Measurements from ENCODE around the gene PDLIM4. TPM values are rescaled to one million over a fixed set of nuclear protein-coding genes. Genes with fewer than 3 reads are reported as not detected.

PDLIM4 gene
- total RNA-seq, 1 donor from 2014 or later = 19.8 TPM

DNA sequence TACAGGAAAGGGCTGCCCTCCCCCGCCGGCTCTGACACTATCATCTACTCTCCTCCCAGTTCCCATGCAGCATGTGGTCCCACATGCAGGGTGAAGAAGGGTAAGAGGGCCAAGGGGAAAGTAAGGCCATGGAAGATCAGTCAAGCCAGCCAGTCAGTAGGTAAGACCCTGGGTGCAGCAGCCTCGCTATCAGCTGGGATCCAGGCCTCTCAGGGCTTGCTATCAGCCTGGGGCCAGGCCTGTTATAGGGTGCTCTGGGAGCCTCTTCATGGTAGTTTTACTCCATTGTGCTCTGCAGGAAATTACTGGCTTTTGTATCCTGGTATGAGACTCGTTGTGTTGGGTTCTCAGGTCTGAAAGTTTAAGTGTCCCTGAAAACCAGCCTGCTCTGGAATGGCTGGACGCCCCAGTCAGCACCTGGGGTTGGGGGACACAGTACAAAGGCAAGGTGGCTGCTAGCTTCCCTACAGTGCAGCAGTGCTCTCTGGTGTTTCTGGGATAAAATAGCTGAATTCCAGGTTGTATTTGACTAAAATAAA, 58.1 kb downstream of the PDLIM4 start:
- Histone ChIP-seq H3K4me1 (ENCODE audit: control insufficient read depth in 3 of 3, insufficient read depth in 3 of 3, low read length in 3 of 3) (peaks cover 13 to 28% (median 27%) of the 10 kb centered on the region in 3 donors), H3K27me3 (ENCODE audit: control insufficient read depth in 3 of 3, insufficient read depth in 3 of 3, low read length in 3 of 3) (no peaks in the 10 kb centered on the region), H3K9me3 (ENCODE audit: control insufficient read depth in 3 of 3, low read length in 3 of 3) (no peaks in the 10 kb centered on the region), H3K27ac (ENCODE audit: low read depth, low read length) (no peak overlapping the region), H3K4me3 (ENCODE audit: low read length in 3 of 3) (no peak overlapping the region), H3K36me3 (ENCODE audit: control insufficient read depth in 3 of 3, insufficient read depth in 3 of 3, low read length in 3 of 3) (peaks cover 0 to 12% (median 0%) of the 10 kb centered on the region in 3 donors), H3K9ac (ENCODE audit: low read depth in 1 of 3, low read length in 3 of 3) (no peak overlapping the region)

DNA sequence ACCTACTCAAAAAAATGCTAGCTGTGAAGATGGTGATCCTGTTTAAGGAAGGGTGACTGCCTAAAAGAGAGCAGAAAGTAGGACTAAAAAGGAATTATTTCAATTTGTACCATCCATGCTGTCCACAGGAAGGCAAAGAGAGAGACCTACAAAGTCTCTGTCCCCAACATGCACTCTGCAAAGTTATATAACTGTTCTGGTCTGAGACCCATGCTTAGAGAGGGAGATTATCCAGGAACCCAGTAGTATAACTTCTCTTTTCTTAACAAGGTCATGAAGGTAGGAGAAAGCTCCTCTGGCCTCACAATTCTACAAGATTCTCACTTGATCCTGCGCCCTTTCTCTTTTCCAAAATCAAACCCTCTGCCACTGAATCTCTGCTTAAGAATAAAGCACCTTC, 62.5 kb downstream of the PDLIM4 start:
- Histone ChIP-seq H3K9ac (ENCODE audit: low read depth in 1 of 3, low read length in 3 of 3) (no peak overlapping the region), H3K36me3 (ENCODE audit: control insufficient read depth in 3 of 3, insufficient read depth in 3 of 3, low read length in 3 of 3) (peaks cover 0 to 7% (median 3%) of the 10 kb centered on the region in 3 donors), H3K4me1 (ENCODE audit: control insufficient read depth in 3 of 3, insufficient read depth in 3 of 3, low read length in 3 of 3) (peaks cover 20 to 38% (median 31%) of the 10 kb centered on the region in 3 donors), H3K9me3 (ENCODE audit: control insufficient read depth in 3 of 3, low read length in 3 of 3) (no peaks in the 10 kb centered on the region), H3K27ac (ENCODE audit: low read depth, low read length) (no peak overlapping the region), H3K4me3 (ENCODE audit: low read length in 3 of 3) (no peak overlapping the region), H3K27me3 (ENCODE audit: control insufficient read depth in 3 of 3, insufficient read depth in 3 of 3, low read length in 3 of 3) (no peaks in the 10 kb centered on the region)

DNA sequence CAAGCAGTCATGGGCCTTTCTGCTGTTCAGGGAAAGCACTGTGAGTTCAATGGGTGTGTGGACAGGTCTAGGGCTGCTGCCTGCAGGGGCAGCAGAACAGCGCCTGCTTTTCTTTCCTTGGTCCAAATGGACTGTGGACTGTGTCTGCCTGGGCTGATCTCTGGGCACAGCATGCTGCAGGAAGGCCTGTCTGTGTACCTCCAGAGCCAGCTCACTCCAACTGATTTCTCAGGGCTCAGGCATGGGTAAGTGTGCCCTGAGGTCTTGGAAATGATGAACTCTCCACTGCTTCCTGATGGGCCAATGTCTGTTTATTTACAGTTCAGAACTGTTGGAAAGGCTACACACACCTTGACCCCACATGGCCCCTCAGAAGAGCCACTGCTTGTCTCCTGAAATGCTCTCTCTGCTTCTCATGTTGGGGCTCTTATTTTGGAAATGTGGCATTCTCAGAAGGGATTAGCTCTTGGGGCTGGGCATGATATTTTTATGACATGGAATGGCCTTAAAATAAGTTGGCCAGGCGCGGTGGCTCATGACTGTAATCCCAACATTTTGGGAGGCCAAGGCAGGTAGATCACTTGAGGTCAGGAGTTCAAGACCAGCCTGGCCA, 63.7 kb downstream of the PDLIM4 start:
- Histone ChIP-seq H3K36me3 (ENCODE audit: control insufficient read depth in 3 of 3, insufficient read depth in 3 of 3, low read length in 3 of 3) (peaks cover 0 to 12% (median 0%) of the 10 kb centered on the region in 3 donors), H3K27ac (ENCODE audit: low read depth, low read length) (peak overlapping the region; percentile 9)

DNA sequence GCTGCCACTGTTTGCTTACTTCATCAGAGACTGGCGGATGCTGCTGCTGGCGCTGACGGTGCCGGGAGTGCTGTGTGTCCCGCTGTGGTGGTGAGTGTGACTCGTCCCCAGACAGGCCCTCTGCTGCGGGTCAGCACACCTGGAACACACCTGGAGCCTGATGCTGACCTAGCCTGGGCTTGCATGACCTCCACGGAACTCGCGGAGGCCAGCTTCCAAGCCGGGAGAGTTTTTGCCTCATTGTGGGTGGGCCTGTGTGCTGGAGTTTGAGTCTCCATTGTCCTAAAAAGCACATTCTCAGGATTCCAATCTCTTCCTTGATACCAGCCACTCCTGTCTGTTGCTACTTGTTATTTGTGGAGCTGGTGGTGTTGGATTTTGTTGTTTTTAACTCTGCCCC, 64.8 kb downstream of the PDLIM4 start:
- H3K36me3 ChIP-seq (ENCODE audit: control insufficient read depth in 3 of 3, insufficient read depth in 3 of 3, low read length in 3 of 3) = peaks cover 0 to 12% (median 0%) of the 10 kb centered on the region in 3 donors
- no peak overlapping the region for H3K9ac ChIP-seq (ENCODE audit: low read depth in 1 of 3, low read length in 3 of 3)
- no peaks in the 10 kb centered on the region for H3K27me3 ChIP-seq (ENCODE audit: control insufficient read depth in 3 of 3, insufficient read depth in 3 of 3, low read length in 3 of 3)
- H3K4me1 ChIP-seq (ENCODE audit: control insufficient read depth in 3 of 3, insufficient read depth in 3 of 3, low read length in 3 of 3) = peaks cover 20 to 38% (median 31%) of the 10 kb centered on the region in 3 donors
- no peaks in the 10 kb centered on the region for H3K9me3 ChIP-seq (ENCODE audit: control insufficient read depth in 3 of 3, low read length in 3 of 3)
- H3K4me3 ChIP-seq (ENCODE audit: low read length in 3 of 3) = no peak overlapping the region
- H3K27ac ChIP-seq (ENCODE audit: low read depth, low read length) = no peak overlapping the region

More for the DNA sequence above, 63.7 kb downstream of the PDLIM4 start:
- no peak overlapping the region for H3K4me3 ChIP-seq (ENCODE audit: low read length in 3 of 3)
- H3K27me3 ChIP-seq (ENCODE audit: control insufficient read depth in 3 of 3, insufficient read depth in 3 of 3, low read length in 3 of 3) = no peaks in the 10 kb centered on the region
- no peak overlapping the region for H3K9ac ChIP-seq (ENCODE audit: low read depth in 1 of 3, low read length in 3 of 3)
- no peaks in the 10 kb centered on the region for H3K9me3 ChIP-seq (ENCODE audit: control insufficient read depth in 3 of 3, low read length in 3 of 3)
- H3K4me1 ChIP-seq (ENCODE audit: control insufficient read depth in 3 of 3, insufficient read depth in 3 of 3, low read length in 3 of 3) = peaks cover 20 to 38% (median 31%) of the 10 kb centered on the region in 3 donors

Other genes starting within 250 kb of the PDLIM4 start
- 3.1 TPM for gene ACSL6, start 246.0 kb upstream of the PDLIM4 start, total RNA-seq
- not detected for gene IL3, start 197.0 kb upstream of the PDLIM4 start, total RNA-seq
- not detected for gene CSF2, start 183.9 kb upstream of the PDLIM4 start, total RNA-seq
- gene P4HA2, start 29.8 kb upstream of the PDLIM4 start, total RNA-seq = 50.6 TPM
- gene SLC22A4, start 36.7 kb downstream of the PDLIM4 start, total RNA-seq = 3.1 TPM
- 2.1 TPM for gene SLC22A5, start 112.0 kb downstream of the PDLIM4 start, total RNA-seq
- 5.2 TPM for gene IRF1, start 233.1 kb downstream of the PDLIM4 start, total RNA-seq

All from skeletal muscle tissue (tissue), 4 donors.